GM13976 (cell line): ENCODE data around the gene SYT11.
A peak's percentile ranks its signal among the peaks of the same experiment; 100 is the strongest.

Experiments
- DNase-seq: peaks from one replicate; pipeline ENCODE4 v3.0.0; 2012; ENCODE audit warnings: low spot score
- CTCF ChIP-seq: IDR thresholded peaks from 2 replicates; pipeline ENCODE4 v1.5.1; 2012; ENCODE audit warnings: borderline replicate concordance, mild to moderate bottlenecking; ENCODE audit not compliant: insufficient read depth; ENCODE audit errors: extremely low read depth, missing control alignments, control extremely low read depth
- in situ Hi-C: fragments of 300-500 bp; cut with MboI; formaldehyde crosslinking; loops from one replicate; pipeline ENCODE4 v1.12.0; 2022; ENCODE audit warnings: low sequenced_read_pairs, mixed read lengths, inconsistent platforms; ENCODE audit not compliant: unreplicated experiment

Gene SYT11

GRCh38 chr1:155884031-155884960 lies 24.9 kb downstream of the SYT11 start:
- DNase-seq = peak; percentile 3
- in situ Hi-C loops = no loop called here
- TF ChIP-seq CTCF = no peak

GRCh38 chr1:155884982-155885381 lies 25.6 kb downstream of the SYT11 start:
- in situ Hi-C loops = no loop called here
- no peak for TF ChIP-seq CTCF

GRCh38 chr1:155888481-155888880 lies 29.1 kb downstream of the SYT11 start:
- in situ Hi-C loops = no loop called here
- no peak for DNase-seq
- TF ChIP-seq CTCF = no peak

More at GRCh38 chr1:155884982-155885381, 25.6 kb downstream of the SYT11 start:
- DNase-seq = no peak

GRCh38 chr1:155889566-155889965 lies 30.2 kb downstream of the SYT11 start:
- no peak for TF ChIP-seq CTCF
- DNase-seq = no peak
- in situ Hi-C loops = no loop called here

- no peak for TF ChIP-seq CTCF
- in situ Hi-C loops = no loop called here
- DNase-seq = no peak
Measured at GRCh38 chr1:155890251-155890650, 30.9 kb downstream of the SYT11 start.

- no peak for TF ChIP-seq CTCF
- no peak for DNase-seq
- in situ Hi-C loops = no loop called here
Measured at GRCh38 chr1:155892796-155893195, 33.4 kb downstream of the SYT11 start.
